AG04450 (cell line): ENCODE data around the gene ZMAT3. TPM values are rescaled to one million over a fixed set of nuclear protein-coding genes. Genes with fewer than 3 reads are reported as not detected.
"Not testable (repeated sequence)": the region's sequence is repeated elsewhere in the genome, so short reads cannot be mapped to it uniquely, and the experiment has no call there.

Experiments
- CTCF ChIA-PET: fragments of 300-600, 350-600 bp; formaldehyde crosslinking; extraction: SDS; loops from one replicate; lab custom pipeline; 2022; ENCODE audit warnings: antibody characterized with exemption, inconsistent platforms; lab: Charles Lee
- POLR2A ChIA-PET: fragments of 350-600 bp; formaldehyde crosslinking; extraction: SDS; loops from one replicate; lab custom pipeline; 2021; ENCODE audit warnings: antibody characterized with exemption, inconsistent platforms; lab: Yijun Ruan, JAX
- DNase-seq: peaks from one replicate; pipeline ENCODE4 v3.0.0-alpha.2; 2011; ENCODE audit warnings: low read depth, low spot score
- H3K27ac ChIP-seq: one replicate; pipeline ENCODE4 v1.5.1; 2012; ENCODE audit warnings: low read depth, low read length, control low read depth
- H3K27me3 ChIP-seq: one replicate; pipeline ENCODE4 v1.6.0; 2012; ENCODE audit warnings: low read length; ENCODE audit not compliant: control insufficient read depth, insufficient read depth
- H3K4me3 ChIP-seq: 2 replicates; pipeline ENCODE4 v1.5.1; 2011; ENCODE audit warnings: mild to moderate bottlenecking, low read depth, low read length, control low read depth
- H3K9me3 ChIP-seq: 2 replicates; pipeline ENCODE4 v1.5.1; 2012; ENCODE audit warnings: low read length; ENCODE audit not compliant: control insufficient read depth, insufficient read depth
- CTCF ChIP-seq: IDR thresholded peaks from 2 replicates; pipeline ENCODE4 v1.5.1; 2011; ENCODE audit warnings: low read depth, low read length, control low read depth, inconsistent platforms
- polyA minus RNA-seq: library from RNA; depleted of rRNA, polyadenylated mRNA; stranded (reverse); fragments of >200 nt; gene quantifications from 2 replicates; pipeline ENCODE4 v1.2.3, GENCODE V29; 2011; rRNA and poly(A)+ RNA removed
- polyA plus RNA-seq: library from polyadenylated mRNA; depleted of rRNA; stranded (reverse); fragments of >200 nt; gene quantifications from 2 replicates; pipeline ENCODE4 v1.2.3, GENCODE V29; 2011; rRNA removed

The ZMAT3 gene, protein sequence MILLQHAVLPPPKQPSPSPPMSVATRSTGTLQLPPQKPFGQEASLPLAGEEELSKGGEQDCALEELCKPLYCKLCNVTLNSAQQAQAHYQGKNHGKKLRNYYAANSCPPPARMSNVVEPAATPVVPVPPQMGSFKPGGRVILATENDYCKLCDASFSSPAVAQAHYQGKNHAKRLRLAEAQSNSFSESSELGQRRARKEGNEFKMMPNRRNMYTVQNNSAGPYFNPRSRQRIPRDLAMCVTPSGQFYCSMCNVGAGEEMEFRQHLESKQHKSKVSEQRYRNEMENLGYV
- polyA plus RNA-seq (46.2 and 51.9 TPM in 2 replicates), polyA minus RNA-seq (167 and 212 TPM in 2 replicates)

- Histone ChIP-seq H3K27me3 (no peaks in the 10 kb centered on the region), H3K27ac (peak within 1 kb of the TSS; percentile 84), H3K9me3 (no peaks in the 10 kb centered on the region), H3K4me3 (peak within 1 kb of the TSS; percentile 90)
- DNase-seq, result peak; percentile 54
- ChIA-PET POLR2A (interaction anchor here (0.6 to 1.2 kb wide), 3 partner anchors 24 to 77 kb away, joined by 4 to 5 read pairs (median 4); partner anchors contain the start of gene PIK3CA), CTCF (interaction anchor here (1.2 to 3.8 kb wide), 5 partner anchors 27 to 250 kb away, joined by 3 to 51 read pairs (median 6); no protein-coding TSS in a partner anchor)
- TF ChIP-seq CTCF, result no peak
Measured at GRCh38 chr3:179071323-179072099, at the start of gene ZMAT3. Gene ZMAT3 (minus strand): TSS chr3:179071809. CDS start chr3:179067752, 4,057 bp downstream.

- no peak overlapping the region for H3K4me3 ChIP-seq
- H3K27ac ChIP-seq, result no peak overlapping the region
- H3K9me3 ChIP-seq, result no peaks in the 10 kb centered on the region; the same call in 1 of the 2 replicates
- no peak for TF ChIP-seq CTCF
- no peaks in the 10 kb centered on the region for H3K27me3 ChIP-seq
- DNase-seq, result no peak
- ChIA-PET POLR2A (no interaction called here), CTCF (interaction anchor here (0.6 to 1.0 kb wide), 2 partner anchors 12 to 31 kb away, joined by 3 read pairs; no protein-coding TSS in a partner anchor)
Measured at GRCh38 chr3:179116816-179117215, 45.2 kb upstream of the ZMAT3 start.

DNA sequence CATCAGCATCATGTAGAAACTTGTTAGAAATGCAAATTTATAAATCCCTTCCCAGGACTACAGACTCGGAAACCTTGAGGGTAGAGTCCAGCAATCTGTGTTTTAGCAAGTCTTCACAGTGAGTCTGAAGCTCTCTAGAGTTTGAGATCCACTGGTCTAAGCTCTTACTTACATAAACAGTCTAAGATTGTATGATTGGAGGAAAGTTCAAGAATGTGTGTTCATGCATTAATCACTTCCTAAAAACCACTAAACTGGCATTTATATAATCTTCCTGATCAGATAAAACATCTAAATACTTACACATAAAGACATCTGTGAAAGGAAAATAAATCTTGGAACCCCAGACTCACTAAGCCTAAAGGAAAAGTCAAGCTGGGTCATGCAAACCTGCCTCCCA lies 43.8 kb upstream of the ZMAT3 start:
- POLR2A ChIA-PET, H3K4me3 ChIP-seq, DNase-seq, H3K9me3 ChIP-seq, H3K27me3 ChIP-seq, H3K27ac ChIP-seq: not testable (repeated sequence)
- CTCF ChIA-PET, result interaction anchor here (1.0 to 1.7 kb wide), 3 partner anchors 10 to 206 kb away, joined by 4 to 7 read pairs (median 5); no protein-coding TSS in a partner anchor

- TF ChIP-seq CTCF, result no peak
- no peaks in the 10 kb centered on the region for H3K27me3 ChIP-seq
- ChIA-PET POLR2A (no interaction called here), CTCF (interaction anchor here (1.3 to 1.7 kb wide), 2 partner anchors 9 to 98 kb away, joined by 3 to 5 read pairs; no protein-coding TSS in a partner anchor)
- no peak for DNase-seq
- H3K9me3 ChIP-seq, result peaks cover 3% of the 10 kb centered on the region; the same call in 1 of the 2 replicates
- H3K27ac ChIP-seq, result no peak overlapping the region
- no peak overlapping the region for H3K4me3 ChIP-seq
Measured at GRCh38 chr3:179113903-179114302, 42.3 kb upstream of the ZMAT3 start.

DNA sequence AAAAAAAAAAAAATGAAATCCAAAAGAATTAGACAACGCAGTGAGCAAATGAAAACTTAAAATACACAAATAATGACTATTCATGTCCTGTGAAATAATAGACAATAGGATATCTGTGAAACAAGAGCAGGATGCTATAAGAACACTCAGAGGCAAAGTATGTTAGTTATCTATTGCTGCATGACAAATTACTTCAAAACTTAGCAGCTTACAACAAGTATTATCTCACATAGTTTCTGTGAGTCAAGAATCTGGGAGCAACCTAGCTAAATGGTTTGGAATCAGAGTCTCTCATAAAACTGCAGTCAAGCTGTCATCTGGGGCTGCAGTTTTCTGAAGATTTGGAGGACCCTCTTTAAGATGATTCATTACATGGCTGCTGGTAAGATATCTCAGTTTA lies 36.5 kb upstream of the ZMAT3 start:
- H3K27ac ChIP-seq, result no peak overlapping the region
- peaks cover 3% of the 10 kb centered on the region; the same call in 1 of the 2 replicates for H3K9me3 ChIP-seq
- DNase-seq, result peak; percentile 30
- no peak overlapping the region for H3K4me3 ChIP-seq
- ChIA-PET CTCF (interaction anchor here (0.6 to 2.6 kb wide), 12 partner anchors 9 to 213 kb away, joined by 3 to 18 read pairs (median 4); no protein-coding TSS in a partner anchor), POLR2A (interaction anchor here (0.5 to 0.7 kb wide), 3 partner anchors 26 to 80 kb away, joined by 3 to 4 read pairs (median 3); no protein-coding TSS in a partner anchor)
- TF ChIP-seq CTCF, result no peak
- H3K27me3 ChIP-seq, result no peaks in the 10 kb centered on the region
